Mononuclear cell (primary cell): ENCODE measurements around the gene TMEM250. TPM values are rescaled to one million over a fixed set of nuclear protein-coding genes. Genes with fewer than 3 reads are reported as not detected.
"Not testable (repeated sequence)": the region's sequence is repeated elsewhere in the genome, so short reads cannot be mapped to it uniquely, and the experiment has no call there.

Experiments used
- H3K27me3 ChIP-seq: 2 replicates; pipeline ENCODE4 v1.6.0; 2011; ENCODE audit warnings: low read length, control low read depth; ENCODE audit not compliant: insufficient read depth
- H3K4me1 ChIP-seq: 2 replicates; pipeline ENCODE4 v1.5.1; 2011; ENCODE audit warnings: mild to moderate bottlenecking, low read length, control low read depth; ENCODE audit not compliant: insufficient read depth
- H3K4me3 ChIP-seq: 2 replicates; pipeline ENCODE4 v1.5.1; 2011; ENCODE audit warnings: mild to moderate bottlenecking, low read length, moderate library complexity
- H3K9me3 ChIP-seq: 2 replicates; pipeline ENCODE4 v1.5.1; 2011; ENCODE audit warnings: low read depth, mild to moderate bottlenecking, control low read depth, low read length
- total RNA-seq: library from RNA; depleted of rRNA; stranded (reverse); fragments of >200 nt; gene quantifications from one replicate; pipeline ENCODE4 v1.2.3, GENCODE V29; 2012

Gene TMEM250
- total RNA-seq, 1 donor, result 5.6 TPM

- not testable (repeated sequence) for H3K27me3 ChIP-seq, H3K9me3 ChIP-seq, H3K4me3 ChIP-seq
- H3K4me1 ChIP-seq, result peaks cover 25% of the 10 kb centered on the region
These were observed 17.0 kb downstream of the TMEM250 start for GRCh38 chr9:136101615-136102074.

- Histone ChIP-seq H3K27me3 (no peaks in the 10 kb centered on the region), H3K9me3 (no peaks in the 10 kb centered on the region), H3K4me1 (peaks cover 23% of the 10 kb centered on the region), H3K4me3 (no peak overlapping the region)
These were observed 17.7 kb downstream of the TMEM250 start for GRCh38 chr9:136100700-136101614.

GRCh38 chr9:136099542-136099941 is 19.1 kb downstream of the TMEM250 start:
- no peaks in the 10 kb centered on the region for H3K9me3 ChIP-seq
- no peak overlapping the region for H3K4me3 ChIP-seq
- no peaks in the 10 kb centered on the region for H3K27me3 ChIP-seq
- peaks cover 16% of the 10 kb centered on the region for H3K4me1 ChIP-seq

- no peaks in the 10 kb centered on the region for H3K9me3 ChIP-seq
- H3K4me1 ChIP-seq, result peaks cover 23% of the 10 kb centered on the region
- no peaks in the 10 kb centered on the region for H3K27me3 ChIP-seq
These were observed 19.8 kb downstream of the TMEM250 start for GRCh38 chr9:136098844-136099243.

GRCh38 chr9:136098210-136098609 is 20.5 kb downstream of the TMEM250 start:
- Histone ChIP-seq H3K9me3 (no peaks in the 10 kb centered on the region), H3K27me3 (no peaks in the 10 kb centered on the region), H3K4me1 (peaks cover 28% of the 10 kb centered on the region), H3K4me3 (no peak overlapping the region)

More at GRCh38 chr9:136098844-136099243, 19.8 kb downstream of the TMEM250 start:
- H3K4me3 ChIP-seq, result no peak overlapping the region

- H3K4me1 ChIP-seq, result peaks cover 34% of the 10 kb centered on the region
- H3K4me3 ChIP-seq, result no peak overlapping the region
- H3K27me3 ChIP-seq, result no peaks in the 10 kb centered on the region
- no peaks in the 10 kb centered on the region for H3K9me3 ChIP-seq
These were observed 22.1 kb downstream of the TMEM250 start for GRCh38 chr9:136096505-136097001.

- Histone ChIP-seq H3K9me3 (no peaks in the 10 kb centered on the region), H3K4me1 (peaks cover 43% of the 10 kb centered on the region), H3K27me3 (no peaks in the 10 kb centered on the region), H3K4me3 (peak within 1 kb of the TSS; percentile 49)
These were observed 23.3 kb downstream of the TMEM250 start, which contains the start of gene NACC2 for GRCh38 chr9:136095070-136096058. Gene NACC2, minus strand, starts transcription at chr9:136095289. Its CDS starts 44,768 bp downstream, at chr9:136050521.

GRCh38 chr9:136093995-136094881 is 24.4 kb downstream of the TMEM250 start:
- Histone ChIP-seq H3K27me3 (no peaks in the 10 kb centered on the region), H3K4me3 (peak overlapping the region; percentile 49), H3K4me1 (peaks cover 52% of the 10 kb centered on the region), H3K9me3 (no peaks in the 10 kb centered on the region)

GRCh38 chr9:136093346-136093986 is 25.2 kb downstream of the TMEM250 start:
- Histone ChIP-seq H3K9me3 (no peaks in the 10 kb centered on the region), H3K4me3 (peak overlapping the region; percentile 49), H3K27me3 (no peaks in the 10 kb centered on the region), H3K4me1 (peaks cover 52% of the 10 kb centered on the region)

GRCh38 chr9:136092741-136093140 is 25.9 kb downstream of the TMEM250 start:
- Histone ChIP-seq H3K27me3 (no peaks in the 10 kb centered on the region), H3K4me1 (peaks cover 57% of the 10 kb centered on the region), H3K9me3 (no peaks in the 10 kb centered on the region), H3K4me3 (no peak overlapping the region)

GRCh38 chr9:136092353-136092650 is 26.4 kb downstream of the TMEM250 start:
- Histone ChIP-seq H3K27me3 (no peaks in the 10 kb centered on the region), H3K4me3 (no peak overlapping the region), H3K4me1 (peaks cover 57% of the 10 kb centered on the region), H3K9me3 (no peaks in the 10 kb centered on the region)

- H3K9me3 ChIP-seq, result no peaks in the 10 kb centered on the region
- H3K27me3 ChIP-seq, result no peaks in the 10 kb centered on the region
- peaks cover 57% of the 10 kb centered on the region for H3K4me1 ChIP-seq
- no peak overlapping the region for H3K4me3 ChIP-seq
These were observed 26.9 kb downstream of the TMEM250 start for GRCh38 chr9:136091582-136092352.
